ENCODE results near the gene SPDYE16.
"Not testable (repeated sequence)": the region's sequence is repeated elsewhere in the genome, so short reads cannot be mapped to it uniquely, and the experiment has no call there.

The SPDYE16 gene

GRCh38 chr7:76511200-76511910, 31.7 kb downstream of the SPDYE16 start:
- not testable (repeated sequence) for H3K9me3 ChIP-seq (ENCODE audit: control insufficient read depth, insufficient read depth, low read length); H3K36me3 ChIP-seq (ENCODE audit: control insufficient read depth, insufficient read depth, low read length); DNase-seq (ENCODE audit: low read depth, low spot score); H3K27me3 ChIP-seq (ENCODE audit: control insufficient read depth, insufficient read depth, low read length); H3K27ac ChIP-seq (ENCODE audit: low read length); H3K4me1 ChIP-seq (ENCODE audit: control insufficient read depth, insufficient read depth, low read length); H3K4me3 ChIP-seq (ENCODE audit: low read length)
- WGBS (ENCODE audit: insufficient coverage, insufficient read length) = no CpG with 5 or more reads among the region's 24 CpGs

- H3K4me3 ChIP-seq (ENCODE audit: low read length) = no peak within 1 kb of the TSS
- H3K4me1 ChIP-seq (ENCODE audit: control insufficient read depth, insufficient read depth, low read length) = peaks cover 2% of the 10 kb centered on the region; the same call in 1 of the 2 replicates
- peaks cover 4% of the 10 kb centered on the region; the same call in 1 of the 2 replicates for H3K36me3 ChIP-seq (ENCODE audit: control insufficient read depth, insufficient read depth, low read length)
- peak; percentile 39 for DNase-seq (ENCODE audit: low read depth, low spot score)
- no peaks in the 10 kb centered on the region for H3K9me3 ChIP-seq (ENCODE audit: control insufficient read depth, insufficient read depth, low read length)
- no CpG with 5 or more reads among the region's 20 CpGs for WGBS (ENCODE audit: insufficient coverage, insufficient read length)
- no peak within 1 kb of the TSS for H3K27ac ChIP-seq (ENCODE audit: low read length)
- no peaks in the 10 kb centered on the region for H3K27me3 ChIP-seq (ENCODE audit: control insufficient read depth, insufficient read depth, low read length)
Measured at GRCh38 chr7:76509931-76510877, 32.9 kb downstream of the SPDYE16 start, which contains the start of gene UPK3B. Gene UPK3B, plus strand, starts transcription at chr7:76510552. Its CDS starts 101 bp downstream, at chr7:76510653.

- WGBS (ENCODE audit: insufficient coverage, insufficient read length) = 100% methylated on average over 4 of the region's 11 CpGs
- H3K27me3 ChIP-seq (ENCODE audit: control insufficient read depth, insufficient read depth, low read length) = no peaks in the 10 kb centered on the region
- no peaks in the 10 kb centered on the region for H3K9me3 ChIP-seq (ENCODE audit: control insufficient read depth, insufficient read depth, low read length)
- H3K36me3 ChIP-seq (ENCODE audit: control insufficient read depth, insufficient read depth, low read length) = peaks cover 6% of the 10 kb centered on the region; the same call in 1 of the 2 replicates
- H3K4me1 ChIP-seq (ENCODE audit: control insufficient read depth, insufficient read depth, low read length) = peaks cover 2% of the 10 kb centered on the region; the same call in 1 of the 2 replicates
- no peak overlapping the region for H3K4me3 ChIP-seq (ENCODE audit: low read length)
- H3K27ac ChIP-seq (ENCODE audit: low read length) = no peak overlapping the region
- DNase-seq (ENCODE audit: low read depth, low spot score) = no peak
Measured at GRCh38 chr7:76507723-76508406, 35.2 kb downstream of the SPDYE16 start.

- H3K9me3 ChIP-seq (ENCODE audit: control insufficient read depth, insufficient read depth, low read length); H3K4me1 ChIP-seq (ENCODE audit: control insufficient read depth, insufficient read depth, low read length); H3K4me3 ChIP-seq (ENCODE audit: low read length); H3K27ac ChIP-seq (ENCODE audit: low read length); DNase-seq (ENCODE audit: low read depth, low spot score); H3K27me3 ChIP-seq (ENCODE audit: control insufficient read depth, insufficient read depth, low read length): not testable (repeated sequence)
- peaks cover 11% of the 10 kb centered on the region; the same call in 1 of the 2 replicates for H3K36me3 ChIP-seq (ENCODE audit: control insufficient read depth, insufficient read depth, low read length)
- no CpG with 5 or more reads among the region's 8 CpGs for WGBS (ENCODE audit: insufficient coverage, insufficient read length)
Measured at GRCh38 chr7:76506643-76507042, 36.5 kb downstream of the SPDYE16 start.

- Histone ChIP-seq H3K36me3 (ENCODE audit: control insufficient read depth, insufficient read depth, low read length) (peaks cover 11% of the 10 kb centered on the region; the same call in 1 of the 2 replicates), H3K27me3 (ENCODE audit: control insufficient read depth, insufficient read depth, low read length) (no peaks in the 10 kb centered on the region), H3K4me3 (ENCODE audit: low read length) (no peak overlapping the region), H3K4me1 (ENCODE audit: control insufficient read depth, insufficient read depth, low read length) (peaks cover 2% of the 10 kb centered on the region; the same call in 1 of the 2 replicates), H3K9me3 (ENCODE audit: control insufficient read depth, insufficient read depth, low read length) (no peaks in the 10 kb centered on the region), H3K27ac (ENCODE audit: low read length) (no peak overlapping the region)
- DNase-seq (ENCODE audit: low read depth, low spot score) = no peak
- no CpG with 5 or more reads among the region's 5 CpGs for WGBS (ENCODE audit: insufficient coverage, insufficient read length)
Measured at GRCh38 chr7:76506081-76506440, 37.0 kb downstream of the SPDYE16 start.

- Histone ChIP-seq H3K9me3 (ENCODE audit: control insufficient read depth, insufficient read depth, low read length) (no peaks in the 10 kb centered on the region), H3K27me3 (ENCODE audit: control insufficient read depth, insufficient read depth, low read length) (no peaks in the 10 kb centered on the region), H3K36me3 (ENCODE audit: control insufficient read depth, insufficient read depth, low read length) (peaks cover 13% of the 10 kb centered on the region; the same call in 1 of the 2 replicates), H3K4me3 (ENCODE audit: low read length) (no peak overlapping the region), H3K27ac (ENCODE audit: low read length) (no peak overlapping the region), H3K4me1 (ENCODE audit: control insufficient read depth, insufficient read depth, low read length) (peaks cover 2% of the 10 kb centered on the region; the same call in 1 of the 2 replicates)
- no CpG with 5 or more reads among the region's 32 CpGs for WGBS (ENCODE audit: insufficient coverage, insufficient read length)
- DNase-seq (ENCODE audit: low read depth, low spot score) = no peak
Measured at GRCh38 chr7:76505168-76506080, 37.7 kb downstream of the SPDYE16 start.

DNA sequence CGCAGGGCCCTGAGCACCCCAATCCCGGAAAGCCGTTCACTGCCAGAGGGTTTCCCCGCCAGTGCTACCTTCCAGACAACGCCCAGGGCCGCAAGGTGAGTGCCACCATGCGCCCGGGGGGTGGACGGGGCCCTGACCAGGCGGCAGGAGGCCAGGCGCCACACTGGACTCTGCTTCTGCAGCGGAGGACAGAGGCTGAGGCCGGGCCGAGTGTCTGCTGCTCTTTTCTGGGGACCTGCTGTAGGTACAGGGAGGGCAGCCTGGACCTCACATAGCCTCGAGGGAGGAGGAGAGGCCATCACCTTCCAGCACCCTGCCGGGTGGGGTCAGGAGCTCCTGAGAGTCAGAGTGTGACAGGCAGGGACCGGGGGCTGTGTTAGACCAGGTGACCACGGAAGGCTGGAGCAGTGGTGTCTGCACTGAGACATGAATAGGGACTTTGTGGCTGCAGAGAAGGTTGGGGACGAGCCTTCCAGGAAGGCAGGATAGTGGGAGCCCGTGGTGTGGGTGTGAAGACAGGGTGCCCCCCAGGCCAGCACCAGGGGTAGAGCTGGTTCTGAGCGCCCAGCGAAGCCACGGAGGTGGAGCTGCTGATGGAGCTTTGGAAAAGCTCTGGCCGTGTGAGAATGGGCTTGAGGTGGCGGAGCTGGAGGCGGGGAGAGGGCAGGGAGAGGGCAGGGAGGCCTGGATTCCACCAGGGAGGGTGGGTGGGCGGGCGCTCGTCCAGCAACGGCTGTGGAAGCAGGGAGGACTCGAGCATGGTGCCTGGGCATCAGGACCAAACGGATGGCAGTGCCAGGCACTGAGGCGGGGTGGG, 38.5 kb downstream of the SPDYE16 start:
- no CpG with 5 or more reads among the region's 33 CpGs for WGBS (ENCODE audit: insufficient coverage, insufficient read length)
- not testable (repeated sequence) for H3K9me3 ChIP-seq (ENCODE audit: control insufficient read depth, insufficient read depth, low read length); H3K27me3 ChIP-seq (ENCODE audit: control insufficient read depth, insufficient read depth, low read length); DNase-seq (ENCODE audit: low read depth, low spot score); H3K4me1 ChIP-seq (ENCODE audit: control insufficient read depth, insufficient read depth, low read length); H3K4me3 ChIP-seq (ENCODE audit: low read length); H3K27ac ChIP-seq (ENCODE audit: low read length)
- peaks cover 13% of the 10 kb centered on the region; the same call in 1 of the 2 replicates for H3K36me3 ChIP-seq (ENCODE audit: control insufficient read depth, insufficient read depth, low read length)

- WGBS (ENCODE audit: insufficient coverage, insufficient read length) = no CpG with 5 or more reads among the region's 12 CpGs
- not testable (repeated sequence) for H3K27ac ChIP-seq (ENCODE audit: low read length); DNase-seq (ENCODE audit: low read depth, low spot score)
Measured at GRCh38 chr7:76503244-76503643, 39.9 kb downstream of the SPDYE16 start.

GRCh38 chr7:76502836-76503235, 40.3 kb downstream of the SPDYE16 start:
- not testable (repeated sequence) for H3K4me1 ChIP-seq (ENCODE audit: control insufficient read depth, insufficient read depth, low read length); H3K4me3 ChIP-seq (ENCODE audit: low read length); DNase-seq (ENCODE audit: low read depth, low spot score)

More at GRCh38 chr7:76503244-76503643, 39.9 kb downstream of the SPDYE16 start:
- not testable (repeated sequence) for H3K4me1 ChIP-seq (ENCODE audit: control insufficient read depth, insufficient read depth, low read length); H3K9me3 ChIP-seq (ENCODE audit: control insufficient read depth, insufficient read depth, low read length); H3K27me3 ChIP-seq (ENCODE audit: control insufficient read depth, insufficient read depth, low read length); H3K4me3 ChIP-seq (ENCODE audit: low read length)
- H3K36me3 ChIP-seq (ENCODE audit: control insufficient read depth, insufficient read depth, low read length) = peaks cover 13% of the 10 kb centered on the region; the same call in 1 of the 2 replicates

More at GRCh38 chr7:76502836-76503235, 40.3 kb downstream of the SPDYE16 start:
- not testable (repeated sequence) for H3K27me3 ChIP-seq (ENCODE audit: control insufficient read depth, insufficient read depth, low read length); H3K27ac ChIP-seq (ENCODE audit: low read length); H3K9me3 ChIP-seq (ENCODE audit: control insufficient read depth, insufficient read depth, low read length)
- peaks cover 13% of the 10 kb centered on the region; the same call in 1 of the 2 replicates for H3K36me3 ChIP-seq (ENCODE audit: control insufficient read depth, insufficient read depth, low read length)
- no CpG with 5 or more reads among the region's 16 CpGs for WGBS (ENCODE audit: insufficient coverage, insufficient read length)

Measured in iPS DF 6.9 (cell line).